Esophagus squamous epithelium (tissue), 4 donors: ENCODE data around the gene TSPAN12.

Experiments
- CTCF ChIP-seq, 6 experiments: fragments of 450-650 bp in 4 of 6; fragments of 200-600 bp in 2 of 6; sonication (generic) in 2 of 6; IDR thresholded peaks; one replicate each; pipeline ENCODE4 v1.5.1; 2016 to 2019; ENCODE audit warnings: antibody characterized with exemption in 6 of 6, mild to moderate bottlenecking in 4 of 6, moderate library complexity in 4 of 6
- POLR2A ChIP-seq, 4 donors: fragments of 450-650 bp; IDR thresholded peaks; one replicate each; pipeline ENCODE4 v1.6.1; 2017; ENCODE audit warnings: antibody characterized with exemption in 4 of 4, mild to moderate bottlenecking in 4 of 4, moderate library complexity in 3 of 4

GRCh38 chr7:120794106-120794729 lies 63.7 kb downstream of the TSPAN12 start:
- no peak for TF ChIP-seq CTCF (IDR thresholded peaks at IDR 0.05)
- TF ChIP-seq POLR2A (IDR thresholded peaks at IDR 0.05), result no peak
